K562 (cell line): Measurements from ENCODE around the gene TUBA1B.

ENCODE experiments used
- ATF7 ChIP-seq: fragments of 450-650 bp; IDR thresholded peaks from 2 replicates; pipeline ENCODE4 v1.7.1; 2014; ENCODE audit warnings: mild to moderate bottlenecking, moderate library complexity
- CBFB ChIP-seq: sonication (generic); formaldehyde crosslinking; IDR thresholded peaks from 2 replicates; pipeline ENCODE4 v1.4.0; 2020; ENCODE audit warnings: mild to moderate bottlenecking, missing genetic modification reagents
- CEBPZ ChIP-seq: fragments of 150-350 bp; IDR thresholded peaks from 2 replicates; pipeline ENCODE4 v1.6.1; 2014; ENCODE audit warnings: low read depth, mild to moderate bottlenecking, low read length, borderline replicate concordance
- CTCF ChIP-seq, 3 experiments: IDR thresholded peaks in 2 of 3; conservative IDR thresholded peaks in 1 of 3; 2 replicates each; pipeline ENCODE4 v1.5.1; 2011 to 2012; ENCODE audit warnings: low read length in 3 of 3, mild to moderate bottlenecking in 3 of 3, control low read depth in 2 of 3, improper control_type of control experiment in 1 of 3, inconsistent platforms in 1 of 3, low read depth in 1 of 3, mixed read lengths in 1 of 3, moderate library complexity in 1 of 3; ENCODE audit not compliant: insufficient read depth in 2 of 3
- GABPB1 ChIP-seq: sonication (generic); formaldehyde crosslinking; IDR thresholded peaks from 2 replicates; pipeline ENCODE4 v1.8.0; 2022; ENCODE audit warnings: mild to moderate bottlenecking, missing genetic modification reagents
- ZC3H4 ChIP-seq: sonication (generic); formaldehyde crosslinking; IDR thresholded peaks from 2 replicates; pipeline ENCODE4 v1.9.0; 2021; ENCODE audit warnings: missing genetic modification reagents, borderline replicate concordance

DNA sequence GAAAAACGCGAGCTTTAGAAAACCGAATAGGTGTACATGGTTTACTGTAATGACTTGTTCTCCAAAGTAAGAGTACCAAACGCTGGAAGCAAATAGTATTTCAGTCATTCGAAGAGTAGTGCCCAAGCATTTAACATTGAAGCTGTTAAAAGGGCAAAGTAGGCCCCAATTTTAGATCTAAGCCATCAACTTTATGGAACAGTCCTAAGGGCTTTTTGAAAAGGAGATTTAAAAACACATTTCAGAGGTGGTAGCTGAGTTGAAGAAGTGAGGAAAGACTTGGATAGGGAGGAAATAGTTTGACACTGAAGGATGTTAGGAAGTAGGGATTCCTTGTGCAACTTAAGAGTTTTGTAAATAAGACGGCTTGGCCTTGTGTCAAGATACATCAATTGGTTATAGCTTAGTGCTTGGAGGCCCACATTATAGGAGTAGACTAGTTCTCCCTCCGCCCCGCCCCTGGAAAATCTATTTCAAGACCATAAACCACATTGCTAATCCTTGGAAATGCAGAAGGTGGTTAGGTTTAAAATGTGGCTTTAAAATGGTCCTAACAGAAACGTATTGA lies 783 bp upstream of the TUBA1B start:
- TF ChIP-seq ATF7 = no peak
- no peak for TF ChIP-seq CTCF (IDR thresholded peaks at IDR 0.05 in 2 of 3, conservative IDR thresholded peaks at IDR 0.05 in 1 of 3; ENCODE audit: insufficient read depth in 2 of 3, low read depth in 1 of 3, low read length in 3 of 3)
- TF ChIP-seq CBFB (CRISPR knock-in tag) = no peak
- no peak for TF ChIP-seq ZC3H4 (CRISPR knock-in tag)
- TF ChIP-seq GABPB1 = no peak
- TF ChIP-seq CEBPZ = no peak
